H1 (cell line): ENCODE measurements around the gene ARMC10.

Source experiments
- CEBPB ChIP-seq: IDR thresholded peaks from 2 replicates; pipeline ENCODE4 v1.6.1; 2012; ENCODE audit warnings: low read depth, low read length
- CREB1 ChIP-seq: IDR thresholded peaks from 2 replicates; pipeline ENCODE4 v1.6.1; 2012; ENCODE audit warnings: inconsistent platforms
- CTCF ChIP-seq, 3 experiments: IDR thresholded peaks; 1 replicate in 2 of 3; 2 replicates in 1 of 3; pipeline versions ENCODE4 v1.5.1 to v1.6.1; 2011; ENCODE audit warnings: low read length in 3 of 3, mild to moderate bottlenecking in 3 of 3, inconsistent platforms in 2 of 3, low read depth in 1 of 3, moderate library complexity in 1 of 3; ENCODE audit not compliant: insufficient read depth in 1 of 3; ENCODE audit errors: control extremely low read depth in 1 of 3
- EP300 ChIP-seq, 2 experiments: IDR thresholded peaks; 1 replicate in 1 of 2; 2 replicates in 1 of 2; pipeline ENCODE4 v1.6.1; 2011 to 2012; ENCODE audit warnings: low read depth in 2 of 2, low read length in 2 of 2, mild to moderate bottlenecking in 2 of 2, borderline replicate concordance in 1 of 2, inconsistent platforms in 1 of 2, moderate library complexity in 1 of 2
- EZH2 ChIP-seq: fragments of 200-600 bp; sonication (generic); IDR thresholded peaks from 2 replicates; pipeline ENCODE4 v1.7.1; 2012; ENCODE audit warnings: low read depth, mild to moderate bottlenecking, moderate library complexity, low read length, inconsistent platforms; ENCODE audit not compliant: severe bottlenecking
- GABPA ChIP-seq: IDR thresholded peaks from 2 replicates; pipeline ENCODE4 v1.6.1; 2011; ENCODE audit warnings: mild to moderate bottlenecking, low read length, moderate library complexity, borderline replicate concordance; ENCODE audit not compliant: insufficient read depth
- HDAC6 ChIP-seq: IDR thresholded peaks from one replicate; pipeline ENCODE4 v1.7.1; 2012; ENCODE audit warnings: low read depth, mild to moderate bottlenecking, inconsistent platforms, low read length, moderate library complexity
- NRF1 ChIP-seq: IDR thresholded peaks from 2 replicates; pipeline ENCODE4 v1.6.1; 2011; ENCODE audit warnings: mild to moderate bottlenecking, low read depth, low read length, improper control_type of control experiment
- POLR2A ChIP-seq, 2 experiments: IDR thresholded peaks; 1 replicate in 1 of 2; 2 replicates in 1 of 2; pipeline ENCODE4 v1.6.1; 2011; ENCODE audit warnings: low read depth in 2 of 2, low read length in 2 of 2, mild to moderate bottlenecking in 2 of 2; ENCODE audit errors: control extremely low read depth in 1 of 2
- RFX5 ChIP-seq: IDR thresholded peaks from 2 replicates; pipeline ENCODE4 v1.6.1; 2011; ENCODE audit warnings: low read depth, low read length, improper control_type of control experiment, borderline replicate concordance
- SP1 ChIP-seq: IDR thresholded peaks from 2 replicates; pipeline ENCODE4 v1.6.1; 2011; ENCODE audit warnings: low read depth, low read length
- SRF ChIP-seq: IDR thresholded peaks from 2 replicates; pipeline ENCODE4 v1.6.1; 2011; ENCODE audit warnings: mild to moderate bottlenecking, low read depth, low read length, moderate library complexity
- TAF1 ChIP-seq: IDR thresholded peaks from 2 replicates; pipeline ENCODE4 v1.6.1; 2011; ENCODE audit warnings: mild to moderate bottlenecking, low read depth, low read length
- TCF12 ChIP-seq: IDR thresholded peaks from 2 replicates; pipeline ENCODE4 v1.6.1; 2011; ENCODE audit warnings: low read depth, mild to moderate bottlenecking, low read length

- no peak for TF ChIP-seq NRF1
- TF ChIP-seq CEBPB, result no peak
- no peak for TF ChIP-seq EZH2
- TF ChIP-seq SRF, result no peak
- TF ChIP-seq CTCF (IDR thresholded peaks at IDR 0.05; ENCODE audit: control extremely low read depth in 1 of 3, insufficient read depth in 1 of 3, low read depth in 1 of 3, low read length in 3 of 3), result no peak
- no peak for TF ChIP-seq HDAC6
- TF ChIP-seq TAF1, result no peak
- no peak for TF ChIP-seq POLR2A (IDR thresholded peaks at IDR 0.05; ENCODE audit: control extremely low read depth in 1 of 2, low read depth in 2 of 2, low read length in 2 of 2)
- no peak for TF ChIP-seq CREB1
- TF ChIP-seq SP1, result no peak
- no peak for TF ChIP-seq RFX5
- no peak for TF ChIP-seq TCF12
- no peak for TF ChIP-seq GABPA
- no peak for TF ChIP-seq EP300 (IDR thresholded peaks at IDR 0.05; ENCODE audit: borderline replicate concordance in 1 of 2, low read depth in 2 of 2, low read length in 2 of 2)
Observed at GRCh38 chr7:103123529-103123928, 48.6 kb downstream of the ARMC10 start.
